Neural progenitor cell (in vitro differentiated cells): ENCODE results near the gene COPS3.

Source experiments
- CTCF ChIP-seq: fragments of 200-600 bp; sonication (generic); IDR thresholded peaks from 2 replicates; pipeline ENCODE4 v1.5.1; 2017; ENCODE audit warnings: antibody characterized with exemption, mild to moderate bottlenecking
- EZH2phosphoT487 ChIP-seq: fragments of 200-600 bp; sonication (generic); IDR thresholded peaks from 2 replicates; pipeline ENCODE4 v1.6.1; 2017; ENCODE audit warnings: antibody characterized with exemption

GRCh38 chr17:17328251-17328650 lies 47.2 kb upstream of the COPS3 start:
- TF ChIP-seq CTCF (no peak), EZH2phosphoT487 (no peak)
